NT2/D1 (cell line): ENCODE results near the gene ECHS1.

Experiments
- DNase-seq: peaks from one replicate; pipeline ENCODE4 v3.0.0-alpha.2; 2011; ENCODE audit warnings: low read depth, low spot score
- H3K27me3 ChIP-seq: 2 replicates; pipeline ENCODE4 v1.6.0; 2011; ENCODE audit warnings: mild to moderate bottlenecking; ENCODE audit not compliant: insufficient read length, insufficient read depth
- H3K36me3 ChIP-seq: 2 replicates; pipeline ENCODE4 v1.6.1; 2011; ENCODE audit warnings: mild to moderate bottlenecking, low read length, mixed read lengths; ENCODE audit not compliant: insufficient read depth, insufficient read length
- H3K4me1 ChIP-seq: 2 replicates; pipeline ENCODE4 v1.5.1; 2011; ENCODE audit not compliant: insufficient read depth, insufficient read length
- H3K4me3 ChIP-seq: 2 replicates; pipeline ENCODE4 v1.5.1; 2011; ENCODE audit warnings: low read depth; ENCODE audit not compliant: insufficient read length
- H3K9ac ChIP-seq: 2 replicates; pipeline ENCODE4 v1.6.0; 2011; ENCODE audit warnings: low read depth; ENCODE audit not compliant: insufficient read length
- H3K9me3 ChIP-seq: 2 replicates; pipeline ENCODE4 v1.5.1; 2011; ENCODE audit warnings: mild to moderate bottlenecking, low read length; ENCODE audit not compliant: insufficient read depth
- SUZ12 ChIP-seq: IDR thresholded peaks from 2 replicates; pipeline ENCODE4 v1.6.1; 2011; ENCODE audit not compliant: insufficient read length, insufficient read depth; ENCODE audit errors: extremely low read depth
- YY1 ChIP-seq: IDR thresholded peaks from 2 replicates; pipeline ENCODE4 v1.6.1; 2011; ENCODE audit not compliant: insufficient read length, insufficient read depth
- ZNF274 ChIP-seq: IDR thresholded peaks from 2 replicates; pipeline ENCODE4 v1.6.1; 2011; ENCODE audit warnings: mild to moderate bottlenecking, low read depth, low read length

The ECHS1 gene

GRCh38 chr10:133339708-133340380 lies 33.3 kb downstream of the ECHS1 start:
- no peak overlapping the region for H3K9ac ChIP-seq
- TF ChIP-seq YY1 = no peak
- no peak for TF ChIP-seq ZNF274
- no peak for TF ChIP-seq SUZ12
- peaks cover 52% of the 10 kb centered on the region for H3K27me3 ChIP-seq
- H3K36me3 ChIP-seq = no peaks in the 10 kb centered on the region
- H3K9me3 ChIP-seq = no peaks in the 10 kb centered on the region
- H3K4me3 ChIP-seq = no peak overlapping the region
- DNase-seq = no peak
- H3K4me1 ChIP-seq = peaks cover 5% of the 10 kb centered on the region

GRCh38 chr10:133338080-133339071 lies 34.8 kb downstream of the ECHS1 start:
- TF ChIP-seq YY1 (no peak), SUZ12 (no peak), ZNF274 (no peak)
- Histone ChIP-seq H3K4me1 (peaks cover 5% of the 10 kb centered on the region), H3K4me3 (no peak overlapping the region), H3K9ac (no peak overlapping the region), H3K9me3 (no peaks in the 10 kb centered on the region), H3K36me3 (no peaks in the 10 kb centered on the region), H3K27me3 (peaks cover 65% of the 10 kb centered on the region)
- no peak for DNase-seq

GRCh38 chr10:133337370-133337725 lies 35.8 kb downstream of the ECHS1 start:
- Histone ChIP-seq H3K27me3 (peaks cover 73% of the 10 kb centered on the region), H3K9ac (no peak overlapping the region)

GRCh38 chr10:133336577-133337369 lies 36.4 kb downstream of the ECHS1 start, which contains the start of gene CALY:
CALY (minus strand) TSS chr10:133336896; CDS start chr10:133328989, 7,907 bp downstream.
- Histone ChIP-seq H3K36me3 (no peaks in the 10 kb centered on the region), H3K9me3 (peaks cover 10% of the 10 kb centered on the region; the same call in 1 of the 2 replicates), H3K27me3 (peaks cover 79% of the 10 kb centered on the region), H3K4me1 (no peaks in the 10 kb centered on the region), H3K9ac (no peak within 1 kb of the TSS), H3K4me3 (no peak within 1 kb of the TSS)
- TF ChIP-seq ZNF274 = no peak
- TF ChIP-seq YY1 = no peak
- TF ChIP-seq SUZ12 = no peak
- no peak for DNase-seq

More at GRCh38 chr10:133337370-133337725, 35.8 kb downstream of the ECHS1 start:
- H3K4me3 ChIP-seq = no peak overlapping the region
- no peaks in the 10 kb centered on the region for H3K36me3 ChIP-seq
- peaks cover 4% of the 10 kb centered on the region; the same call in 1 of the 2 replicates for H3K9me3 ChIP-seq
- H3K4me1 ChIP-seq = no peaks in the 10 kb centered on the region
- no peak for TF ChIP-seq YY1
- no peak for TF ChIP-seq ZNF274
- no peak for TF ChIP-seq SUZ12
- no peak for DNase-seq

GRCh38 chr10:133336118-133336576 lies 37.0 kb downstream of the ECHS1 start:
- no peak for TF ChIP-seq YY1
- TF ChIP-seq ZNF274 = no peak
- TF ChIP-seq SUZ12 = no peak
- H3K4me1 ChIP-seq = no peaks in the 10 kb centered on the region
- H3K9me3 ChIP-seq = peaks cover 14% of the 10 kb centered on the region; the same call in 1 of the 2 replicates
- no peak for DNase-seq
- peaks cover 86% of the 10 kb centered on the region for H3K27me3 ChIP-seq
- H3K36me3 ChIP-seq = no peaks in the 10 kb centered on the region
- no peak overlapping the region for H3K4me3 ChIP-seq
- no peak overlapping the region for H3K9ac ChIP-seq

- Histone ChIP-seq H3K27me3 (peaks cover 91% of the 10 kb centered on the region), H3K9me3 (peaks cover 14% of the 10 kb centered on the region; the same call in 1 of the 2 replicates), H3K4me1 (no peaks in the 10 kb centered on the region), H3K4me3 (peak overlapping the region; percentile 8), H3K36me3 (no peaks in the 10 kb centered on the region), H3K9ac (no peak overlapping the region)
- no peak for TF ChIP-seq ZNF274
- peak; percentile 11 for TF ChIP-seq SUZ12
- no peak for DNase-seq
Measured at GRCh38 chr10:133335246-133336117, 37.7 kb downstream of the ECHS1 start.
